ENCODE measurements around the gene MIER3. TPM values are rescaled to one million over a fixed set of nuclear protein-coding genes. Genes with fewer than 3 reads are reported as not detected.
A peak's percentile ranks its signal among the peaks of the same experiment; 100 is the strongest.

Gene MIER3
- total RNA-seq, 1 donor from 2014 or later, result 52.2 TPM

GRCh38 chr5:56962286-56962685, 10.4 kb upstream of the MIER3 start:
- no peak for DNase-seq (ENCODE audit: low spot score in 2 of 2)
- FAIRE-seq, result no peak

- no peak for FAIRE-seq
- no peak for DNase-seq (ENCODE audit: low spot score in 2 of 2)
Observed at GRCh38 chr5:56961746-56962145, 9.8 kb upstream of the MIER3 start.

- DNase-seq (ENCODE audit: low spot score in 2 of 2) (no peak), FAIRE-seq (no peak)
Observed at GRCh38 chr5:56959326-56959725, 7.4 kb upstream of the MIER3 start.

- DNase-seq (ENCODE audit: low spot score in 2 of 2) (no peak), FAIRE-seq (no peak)
Observed at GRCh38 chr5:56958595-56958994, 6.7 kb upstream of the MIER3 start.

GRCh38 chr5:56954262-56954661, 2.3 kb upstream of the MIER3 start:
- DNase-seq (ENCODE audit: low spot score in 2 of 2) (no peak), FAIRE-seq (no peak)

GRCh38 chr5:56951126-56951945, 587 bp downstream of the MIER3 start:
- FAIRE-seq, result no peak

GRCh38 chr5:56950626-56951125, 1.2 kb downstream of the MIER3 start:
- no peak for FAIRE-seq
- DNase-seq (ENCODE audit: low spot score in 2 of 2), result peak; percentile 45 to 48

More at GRCh38 chr5:56951126-56951945, 587 bp downstream of the MIER3 start:
- DNase-seq (ENCODE audit: low spot score in 2 of 2), result peak; percentile 32 to 50

GRCh38 chr5:56947052-56947451, 4.9 kb downstream of the MIER3 start:
- DNase-seq (ENCODE audit: low spot score in 2 of 2), result no peak
- FAIRE-seq, result no peak

GRCh38 chr5:56941981-56942380, 9.9 kb downstream of the MIER3 start:
- FAIRE-seq (no peak), DNase-seq (ENCODE audit: low spot score in 2 of 2) (no peak)

- no peak for FAIRE-seq
- DNase-seq (ENCODE audit: low spot score in 2 of 2), result no peak
Observed at GRCh38 chr5:56938858-56939257, 13.1 kb downstream of the MIER3 start.

- no peak for FAIRE-seq
- no peak for DNase-seq (ENCODE audit: low spot score in 2 of 2)
Observed at GRCh38 chr5:56934325-56934724, 17.6 kb downstream of the MIER3 start.

GRCh38 chr5:56922922-56923321, 29.0 kb downstream of the MIER3 start:
- no peak for FAIRE-seq
- no peak for DNase-seq (ENCODE audit: low spot score in 2 of 2)

GRCh38 chr5:56919942-56920662, 31.8 kb downstream of the MIER3 start:
- DNase-seq (ENCODE audit: low spot score in 2 of 2), result no peak
- FAIRE-seq, result peak; percentile 64

- DNase-seq (ENCODE audit: low spot score in 2 of 2), result no peak
- FAIRE-seq, result no peak
Observed at GRCh38 chr5:56918054-56918453, 33.9 kb downstream of the MIER3 start.

- DNase-seq (ENCODE audit: low spot score in 2 of 2) (no peak), FAIRE-seq (no peak)
Observed at GRCh38 chr5:56917534-56917933, 34.4 kb downstream of the MIER3 start.

- no peak for DNase-seq (ENCODE audit: low spot score in 2 of 2)
- no peak for FAIRE-seq
Observed at GRCh38 chr5:56914678-56915077, 37.2 kb downstream of the MIER3 start.

- DNase-seq (ENCODE audit: low spot score in 2 of 2) (no peak), FAIRE-seq (no peak)
Observed at GRCh38 chr5:56913766-56914165, 38.2 kb downstream of the MIER3 start.

GRCh38 chr5:56910210-56910965, 41.5 kb downstream of the MIER3 start:
- FAIRE-seq, result no peak
- DNase-seq (ENCODE audit: low spot score in 2 of 2), result peak in 1 of 2 donors; percentile 5

- FAIRE-seq (no peak), DNase-seq (ENCODE audit: low spot score in 2 of 2) (peak; percentile 91 to 95)
Observed at GRCh38 chr5:56909294-56910209, 42.4 kb downstream of the MIER3 start, which contains the start of gene SETD9. SETD9 (plus strand) TSS chr5:56909596; CDS start chr5:56909646, 50 bp downstream.

GRCh38 chr5:56908942-56909293, 43.0 kb downstream of the MIER3 start:
- no peak for DNase-seq (ENCODE audit: low spot score in 2 of 2)
- no peak for FAIRE-seq
